ENCODE measurements around the gene CHID1. TPM values are rescaled to one million over a fixed set of nuclear protein-coding genes. Genes with fewer than 3 reads are reported as not detected.
A peak's percentile ranks its signal among the peaks of the same experiment; 100 is the strongest.

The CHID1 gene
- total RNA-seq, 1 donor: 35.1 TPM

DNA sequence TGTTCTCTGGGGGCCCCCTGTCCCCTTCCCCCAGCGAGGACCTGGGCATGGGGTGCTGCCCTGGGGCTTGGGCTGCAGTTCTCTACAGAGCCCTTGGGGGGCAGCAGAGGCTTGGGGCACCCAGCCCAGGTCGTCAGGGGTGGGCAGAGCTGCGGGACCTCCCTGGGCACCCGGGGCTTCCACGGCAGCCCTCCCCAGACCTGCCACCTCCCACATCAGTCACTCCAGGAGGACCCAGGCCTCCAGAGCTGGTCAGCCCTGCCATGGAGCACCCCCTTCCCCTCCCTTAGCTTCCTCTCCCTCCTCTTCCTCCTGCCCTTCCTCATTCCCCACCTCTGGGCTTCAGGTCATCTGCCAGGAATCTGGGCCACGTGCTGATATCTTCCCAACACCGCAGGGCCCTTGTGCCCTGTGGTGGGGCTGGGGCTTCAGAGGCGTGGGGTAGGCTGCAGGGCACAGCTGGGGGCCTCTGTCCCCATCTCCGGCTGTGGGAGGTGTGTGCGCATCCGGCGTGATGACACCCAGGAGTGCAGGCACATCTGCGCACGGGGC is 62.2 kb downstream of the CHID1 start:
- TF ChIP-seq, protein P1, sequence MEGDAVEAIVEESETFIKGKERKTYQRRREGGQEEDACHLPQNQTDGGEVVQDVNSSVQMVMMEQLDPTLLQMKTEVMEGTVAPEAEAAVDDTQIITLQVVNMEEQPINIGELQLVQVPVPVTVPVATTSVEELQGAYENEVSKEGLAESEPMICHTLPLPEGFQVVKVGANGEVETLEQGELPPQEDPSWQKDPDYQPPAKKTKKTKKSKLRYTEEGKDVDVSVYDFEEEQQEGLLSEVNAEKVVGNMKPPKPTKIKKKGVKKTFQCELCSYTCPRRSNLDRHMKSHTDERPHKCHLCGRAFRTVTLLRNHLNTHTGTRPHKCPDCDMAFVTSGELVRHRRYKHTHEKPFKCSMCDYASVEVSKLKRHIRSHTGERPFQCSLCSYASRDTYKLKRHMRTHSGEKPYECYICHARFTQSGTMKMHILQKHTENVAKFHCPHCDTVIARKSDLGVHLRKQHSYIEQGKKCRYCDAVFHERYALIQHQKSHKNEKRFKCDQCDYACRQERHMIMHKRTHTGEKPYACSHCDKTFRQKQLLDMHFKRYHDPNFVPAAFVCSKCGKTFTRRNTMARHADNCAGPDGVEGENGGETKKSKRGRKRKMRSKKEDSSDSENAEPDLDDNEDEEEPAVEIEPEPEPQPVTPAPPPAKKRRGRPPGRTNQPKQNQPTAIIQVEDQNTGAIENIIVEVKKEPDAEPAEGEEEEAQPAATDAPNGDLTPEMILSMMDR (IDR thresholded peaks at IDR 0.05; ENCODE audit: insufficient read depth, low read length): peak; percentile 94
- DNase-seq (ENCODE audit: low read depth): peak; percentile 37
- peak overlapping the region; percentile 9 for H3K4me3 ChIP-seq (ENCODE audit: low read depth, low read length)

DNA sequence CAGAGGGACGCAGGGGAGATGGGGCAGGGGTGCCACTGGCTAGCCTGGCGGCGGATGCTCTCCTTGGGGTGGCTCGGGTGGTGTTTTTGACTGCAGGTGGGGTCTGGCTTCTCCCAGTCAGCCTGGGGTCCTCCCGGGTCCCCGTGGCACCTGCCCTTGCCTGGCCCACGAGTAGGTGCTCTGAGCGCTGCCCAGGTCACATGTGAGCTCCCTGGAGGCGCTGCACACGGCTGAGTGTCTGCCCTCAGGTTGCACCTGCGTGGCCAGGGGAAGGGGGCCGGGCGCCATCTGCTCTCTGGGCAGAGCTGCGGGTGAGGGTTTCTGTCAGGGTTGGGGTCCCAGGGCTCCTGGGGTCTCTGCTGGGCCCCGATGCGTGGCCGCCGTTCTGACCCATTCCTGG is 62.7 kb downstream of the CHID1 start:
- TF ChIP-seq, protein P1 (IDR thresholded peaks at IDR 0.05; ENCODE audit: insufficient read depth, low read length): no peak
- DNase-seq (ENCODE audit: low read depth): no peak
- H3K4me3 ChIP-seq (ENCODE audit: low read depth, low read length): no peak overlapping the region

DNA sequence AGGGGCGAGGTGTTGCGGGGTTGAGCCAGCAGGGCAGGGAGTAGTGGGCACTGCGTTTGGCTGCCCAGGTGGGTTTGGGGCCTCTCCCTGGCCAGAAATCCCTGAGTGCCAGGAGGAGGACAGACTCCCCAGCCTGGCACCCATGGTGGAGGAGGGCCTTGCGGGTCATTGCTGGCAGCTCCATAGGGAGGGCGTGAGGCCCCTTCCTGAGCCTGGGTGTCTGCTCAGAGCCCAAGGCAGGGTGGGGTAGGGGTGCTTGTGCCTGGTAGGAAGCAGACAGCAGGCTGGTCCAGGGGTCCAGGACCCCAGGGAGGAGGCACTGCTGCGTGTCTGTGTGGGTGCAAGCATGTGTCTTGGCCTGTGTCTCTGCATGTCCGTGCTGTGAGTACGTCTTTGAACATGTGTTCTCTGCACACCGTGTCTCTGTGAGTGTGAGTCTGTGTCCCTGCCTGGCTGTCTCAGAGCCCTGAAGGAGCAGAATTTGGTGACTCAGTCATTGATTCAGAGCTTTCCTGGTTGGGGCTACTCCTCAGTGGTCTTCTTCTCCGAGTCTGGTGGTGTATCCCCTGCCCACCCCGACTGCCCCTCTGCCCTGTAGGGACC is 64.0 kb downstream of the CHID1 start:
- DNase-seq (ENCODE audit: low read depth): peak; percentile 37
- TF ChIP-seq, protein P1 (IDR thresholded peaks at IDR 0.05; ENCODE audit: insufficient read depth, low read length): no peak

DNA sequence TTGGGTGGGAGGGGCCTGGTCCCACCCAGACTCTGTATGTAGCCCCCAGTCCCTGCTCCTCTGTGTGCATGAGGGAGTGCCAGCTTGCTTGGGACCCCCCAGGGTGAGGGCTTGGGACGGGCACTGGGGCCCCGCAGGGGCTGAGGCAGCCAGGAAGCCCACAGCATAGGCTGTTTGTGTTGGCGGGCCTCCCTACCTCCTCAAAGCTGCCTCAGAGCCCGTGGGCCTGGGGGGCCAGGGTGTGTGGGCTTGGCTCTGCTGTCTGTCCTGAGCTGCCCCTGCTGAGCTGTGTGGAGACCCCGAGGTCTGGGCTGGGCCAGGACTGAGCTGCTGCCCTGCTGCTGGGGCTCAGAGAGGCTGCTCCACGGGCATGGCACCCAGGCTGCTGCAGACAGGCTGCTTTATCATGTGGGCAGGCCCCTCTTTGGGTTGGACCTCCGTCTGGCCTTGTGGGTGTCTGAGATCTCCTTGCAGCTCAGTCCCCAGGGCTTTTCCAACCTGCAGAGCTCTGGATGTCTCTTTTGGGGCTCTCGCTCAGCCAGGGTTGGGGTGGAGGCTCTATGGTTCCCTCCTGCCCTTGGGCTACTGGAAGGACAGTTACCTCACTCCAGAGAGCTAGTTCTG is 64.6 kb downstream of the CHID1 start:
- TF ChIP-seq, protein P1 (IDR thresholded peaks at IDR 0.05; ENCODE audit: insufficient read depth, low read length): no peak
- peak; percentile 61 for DNase-seq (ENCODE audit: low read depth)
- peak overlapping the region; percentile 95 for H3K4me3 ChIP-seq (ENCODE audit: low read depth, low read length)

More for the DNA sequence above, 64.0 kb downstream of the CHID1 start:
- H3K4me3 ChIP-seq (ENCODE audit: low read depth, low read length): peak overlapping the region; percentile 17

DNA sequence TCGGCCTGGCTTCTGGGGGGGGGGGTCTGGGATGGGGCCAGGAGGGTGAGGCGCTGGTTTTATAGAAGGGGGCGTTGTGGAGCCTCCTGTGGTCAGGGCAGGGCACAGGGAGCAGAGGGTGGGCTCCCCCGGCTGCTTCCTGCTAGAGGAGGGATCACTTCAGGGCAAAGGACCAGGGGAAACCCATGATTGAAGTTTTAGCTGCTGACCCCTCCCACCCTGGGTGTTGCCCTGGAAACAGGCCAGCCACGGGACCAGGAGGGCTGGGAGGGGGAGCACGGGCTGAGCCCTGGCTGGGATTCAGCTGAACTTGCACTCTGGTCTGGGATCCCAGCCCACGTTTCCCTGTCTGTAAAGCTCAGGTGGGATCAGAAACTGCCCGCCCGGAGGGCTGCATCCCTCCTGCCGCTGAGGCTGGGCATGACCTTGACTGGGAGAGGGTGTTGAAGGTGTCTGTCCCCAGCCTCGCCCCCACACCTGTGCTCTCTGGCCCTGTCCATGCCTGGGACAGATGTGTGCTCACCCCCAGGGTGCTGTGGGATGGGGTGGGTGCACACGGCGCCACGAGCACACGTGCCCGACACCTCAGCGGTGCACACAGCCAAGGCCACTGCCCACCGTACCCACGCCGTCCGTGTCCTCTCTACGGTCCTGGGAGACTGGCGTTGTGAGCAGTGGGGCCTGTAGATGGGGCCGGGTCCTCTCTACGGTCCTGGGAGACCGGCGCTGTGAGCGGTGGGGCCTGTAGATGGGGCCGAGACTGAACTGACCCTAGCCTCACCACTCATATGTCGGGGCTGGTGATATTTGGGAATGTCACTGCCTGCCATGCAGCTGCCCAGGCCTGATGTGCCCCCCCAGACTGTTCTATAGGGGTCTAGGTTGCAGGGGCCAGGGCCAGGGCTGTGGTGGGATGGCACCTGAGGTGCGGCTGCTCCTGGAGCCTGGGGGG is 65.6 kb downstream of the CHID1 start:
- peak; percentile 99 for DNase-seq (ENCODE audit: low read depth)
- peak overlapping the region; percentile 95 for H3K4me3 ChIP-seq (ENCODE audit: low read depth, low read length)
- TF ChIP-seq, protein P1 (IDR thresholded peaks at IDR 0.05; ENCODE audit: insufficient read depth, low read length): peak; percentile 6

DNA sequence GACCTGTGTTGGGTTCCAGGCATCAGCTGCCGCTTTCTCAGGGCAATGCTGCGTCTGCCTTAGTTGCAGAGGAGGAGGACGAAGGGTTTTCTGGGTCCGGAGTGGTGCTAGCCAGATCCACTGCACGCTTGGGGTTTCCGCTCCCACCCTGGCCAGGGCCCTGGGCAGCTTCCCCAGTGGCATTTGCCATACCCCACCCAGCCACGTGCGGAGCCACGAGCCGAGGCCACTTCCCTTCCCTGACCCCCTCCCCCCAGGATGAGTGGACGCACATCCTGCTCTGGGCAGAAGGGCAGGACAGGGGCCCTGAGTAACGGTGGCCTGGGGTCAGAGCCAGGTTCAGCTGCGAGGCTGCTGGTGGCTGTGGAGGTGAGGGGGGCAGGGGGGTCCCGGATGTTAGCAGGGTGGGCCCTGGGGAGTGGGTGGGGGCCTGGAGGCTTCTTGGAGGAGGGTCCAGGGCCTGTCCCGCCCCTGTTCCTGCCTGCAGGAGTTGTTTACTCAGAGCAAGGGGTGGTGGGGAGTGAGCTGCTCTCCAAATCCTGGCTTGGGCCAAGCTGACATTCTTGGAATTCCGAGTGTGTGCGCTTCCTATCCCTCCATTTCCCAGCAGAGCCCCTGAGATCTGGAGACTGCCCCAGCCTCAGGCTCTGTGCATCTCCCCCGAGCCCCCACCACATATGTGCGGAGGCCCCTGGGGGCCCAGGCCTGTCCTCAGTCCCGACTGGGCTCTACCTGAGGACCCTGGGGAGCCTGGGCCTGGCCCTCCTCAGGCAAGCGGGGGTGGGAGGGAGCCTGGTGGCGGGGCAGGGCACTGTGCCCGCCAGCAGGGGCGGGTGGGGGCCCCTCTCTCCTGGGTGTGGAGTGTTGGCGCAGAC is 66.6 kb downstream of the CHID1 start:
- TF ChIP-seq, protein P1 (IDR thresholded peaks at IDR 0.05; ENCODE audit: insufficient read depth, low read length): no peak
- H3K4me3 ChIP-seq (ENCODE audit: low read depth, low read length): peak overlapping the region; percentile 95
- peak; percentile 99 for DNase-seq (ENCODE audit: low read depth)
